HepG2 (cell line): ENCODE data around the gene SLC9A4. TPM values are rescaled to one million over a fixed set of nuclear protein-coding genes. Genes with fewer than 3 reads are reported as not detected.

Experiments
- CHCHD3 ChIP-seq: sonication (generic); formaldehyde crosslinking; IDR thresholded peaks from 2 replicates; pipeline ENCODE4 v1.8.0; 2022; ENCODE audit warnings: mild to moderate bottlenecking, missing genetic modification reagents, moderate library complexity
- CHD4 ChIP-seq: fragments of 200-600 bp; sonication (generic); IDR thresholded peaks from 2 replicates; pipeline ENCODE4 v1.7.0; 2017; ENCODE audit warnings: mild to moderate bottlenecking, low read length, borderline replicate concordance
- FOSL1 ChIP-seq: sonication (generic); formaldehyde crosslinking; IDR thresholded peaks from 2 replicates; pipeline ENCODE4 v1.9.0; 2021; ENCODE audit warnings: missing genetic modification reagents, borderline replicate concordance
- KDM4B ChIP-seq: sonication (generic); formaldehyde crosslinking; IDR thresholded peaks from 2 replicates; pipeline ENCODE4 v1.4.0; 2020; ENCODE audit warnings: missing genetic modification reagents
- KIAA2018 ChIP-seq: sonication (generic); formaldehyde crosslinking; IDR thresholded peaks from 2 replicates; pipeline ENCODE4 v1.5.0; 2020; ENCODE audit warnings: mild to moderate bottlenecking, missing genetic modification reagents, borderline replicate concordance
- KLF6 ChIP-seq: IDR thresholded peaks from 2 replicates; pipeline ENCODE4 v1.8.0; 2016; ENCODE audit warnings: missing biosample characterization, missing genetic modification reagents
- KMT2A ChIP-seq: sonication (generic); formaldehyde crosslinking; IDR thresholded peaks from 2 replicates; pipeline ENCODE4 v1.4.0; 2020; ENCODE audit warnings: missing genetic modification reagents
- MIER2 ChIP-seq: IDR thresholded peaks from 2 replicates; pipeline ENCODE4 v1.6.1; 2016; ENCODE audit warnings: missing biosample characterization, missing genetic modification reagents
- NKX3-1 ChIP-seq: sonication (generic); formaldehyde crosslinking; IDR thresholded peaks from 2 replicates; pipeline ENCODE4 v1.5.0; 2020; ENCODE audit warnings: missing genetic modification reagents
- ZNF3 ChIP-seq: IDR thresholded peaks from 2 replicates; pipeline ENCODE4 v1.7.0; 2017; ENCODE audit warnings: inconsistent platforms
- polyA plus RNA-seq, 8 experiments: library from polyadenylated mRNA; depleted of rRNA in 3 of 8; stranded (reverse) in 7 of 8; unstranded in 1 of 8; fragments of >200 nt; fragmentation: Illumina TruSeq in 4 of 8; extraction: Trizol in 4 of 8; gene quantifications; 2 replicates each; pipeline versions ENCODE4 v1.2.1 to v1.2.3, GENCODE V29; 2011 to 2016; ENCODE audit warnings: low read depth in 4 of 8, missing spikeins in 1 of 8, mixed read lengths in 1 of 8; ENCODE audit not compliant: insufficient read depth in 1 of 8
- total RNA-seq, 5 experiments: library from RNA; depleted of rRNA; stranded (reverse); fragments of >200 nt; fragmentation: Illumina TruSeq; extraction: Trizol; gene quantifications; 2 replicates each; pipeline ENCODE4 v1.2.3, GENCODE V29; 2016; ENCODE audit warnings: low read depth in 1 of 5

The SLC9A4 gene
- total and polyA plus RNA-seq, 2 of the 13 experiments (the other 11 are each of a cell fraction or from before 2014, with no cell fraction given), result not detected

- no peak for TF ChIP-seq MIER2 (CRISPR knock-in tag)
- TF ChIP-seq KLF6 (CRISPR knock-in tag), result no peak
- no peak for TF ChIP-seq FOSL1 (CRISPR knock-in tag)
- no peak for TF ChIP-seq NKX3-1 (CRISPR knock-in tag)
- no peak for TF ChIP-seq CHD4
- TF ChIP-seq KIAA2018 (CRISPR knock-in tag), result no peak
- no peak for TF ChIP-seq KMT2A
- TF ChIP-seq KDM4B (CRISPR knock-in tag), result no peak
- no peak for TF ChIP-seq ZNF3 (CRISPR knock-in tag)
- TF ChIP-seq CHCHD3 (CRISPR knock-in tag), result no peak
Measured at GRCh38 chr2:102438578-102438977, 34.4 kb upstream of the SLC9A4 start (continued).
